Heart right ventricle (tissue), 16 donors: ENCODE measurements around the gene ZNF565. TPM values are rescaled to one million over a fixed set of nuclear protein-coding genes. Genes with fewer than 3 reads are reported as not detected.

Source experiments
- ATAC-seq, 8 donors: fragments of 200-7000 bp; cut with Tn5 transposase; one replicate each; pipeline ENCODE4 v1.9.1; 2020; ENCODE audit warnings: mild to moderate bottlenecking in 8 of 8, moderate library complexity in 8 of 8, moderate number of reproducible peaks in 1 of 8
- DNase-seq, 2 donors: peaks; one replicate each; pipeline ENCODE4 v3.0.0-alpha.2; 2020
- H3K27ac ChIP-seq, 10 donors: fragments of 200-600 bp; sonication (generic) in 2 of 10; one replicate each; pipeline versions ENCODE4 v1.5.0 to v1.8.0; 2020 to 2022; ENCODE audit warnings: mild to moderate bottlenecking in 3 of 10
- H3K27me3 ChIP-seq, 7 donors: fragments of 200-600 bp; one replicate each; pipeline ENCODE4 v1.8.0; 2021 to 2022; ENCODE audit warnings: mild to moderate bottlenecking in 2 of 7
- H3K36me3 ChIP-seq, 9 donors: fragments of 200-600 bp; sonication (generic) in 1 of 9; one replicate each; pipeline versions ENCODE4 v1.5.0 to v1.8.0; 2020 to 2022; ENCODE audit warnings: mild to moderate bottlenecking in 2 of 9
- H3K4me1 ChIP-seq, 9 donors: fragments of 200-600 bp; sonication (generic) in 1 of 9; one replicate each; pipeline versions ENCODE4 v1.5.0 to v1.8.0; 2020 to 2022; ENCODE audit warnings: mild to moderate bottlenecking in 4 of 9
- H3K4me3 ChIP-seq, 10 donors: fragments of 200-600 bp; sonication (generic) in 2 of 10; one replicate each; pipeline versions ENCODE4 v1.5.0 to v1.8.0; 2020 to 2022; ENCODE audit warnings: mild to moderate bottlenecking in 7 of 10, moderate library complexity in 2 of 10
- H3K9me3 ChIP-seq, 11 donors: fragments of 200-600 bp in 10 of 11; sonication (generic) in 2 of 11; one replicate each; pipeline versions ENCODE4 v1.5.0 to v1.8.0; 2013 to 2022; ENCODE audit warnings: mild to moderate bottlenecking in 2 of 11, control low read depth in 1 of 11, moderate library complexity in 1 of 11
- WGBS, 2 donors: extraction: QIAGEN DNeasy Blood & Tissue Kit; methylation state at CpG; one replicate each; pipeline ENCODE4 v1.1.7; 2013; ENCODE audit warnings: inconsistent platforms in 1 of 2; 5-methylcytosine and 5-hydroxymethylcytosine counted together
- intact Hi-C, 10 donors: fragments of 100-400 bp; cut with DNase I; formaldehyde crosslinking; loops; one replicate each; pipeline versions ENCODE4 v1.11.1 to v1.14.2; 2022
- polyA plus RNA-seq, 2 donors: library from polyadenylated mRNA; stranded (reverse); fragments of 200-250 nt; gene quantifications; one replicate each; pipeline ENCODE4 v1.2.3, GENCODE V29; 2013
- total RNA-seq, 10 donors: library from RNA; stranded (reverse); fragmentation: NEBNext Ultra II Directional in 3 of 10; extraction: Animal tissue kit (Norgen Biotek cat#: 25700) in 3 of 10; gene quantifications; one replicate each; pipeline versions ENCODE4 v1.2.1 to v1.2.4, GENCODE V29; 2021 to 2023
- TF ChIP-seq, protein P1 (sequence below), 9 donors: fragments of 200-600 bp; sonication (generic) in 2 of 9; IDR thresholded peaks; one replicate each; pipeline versions ENCODE4 v1.5.0 to v1.8.0; 2021 to 2022; ENCODE audit warnings: antibody characterized with exemption in 9 of 9, mild to moderate bottlenecking in 5 of 9, moderate library complexity in 1 of 9
- donor health status: Arrhythmogenic right ventricular cardiomyopathy.
- donor health status: ischemic (EF 13 %, LVEDD 7.1; RV severe dilation, severe dysfunction).
- donor health status: healthy with polysubstance abuse.
- donor health status: DM: no; HTN: yes; CAD: no.
- donor health status: DM: no; HTN: no; CAD: no.
- donor health status: ischemic (EF 25% LVEDD 6.9; RV normal size, moderate dysfunction).
- donor health status: ischemic (EF 25% LVEDD 5.7; RV mildly dilated, moderate dysfunction).
- donor health status: healthy.
- donor health status: DM: yes; HTN: yes; CAD: no.
- donor health status: Ischemic cardiomyopathy.
- donor health status: ischemic (EF 35%, LVEDD 5.7; RV mildly dilated, moderate dysfunction).
- donor health status: nonischemic (EF 11% LVEDD 7.7; RV severe dilation, severe dysfunction).
- donor health status: DM: yes; HTN: yes; CAD: no.
- donor health status: PGD.
- donor health status: ischemic (EF 29% LVEDD 5.4; RV normal size, mild dysfunction).
- donor health status: nonischemic (EF 23%, LVEDD 6.1; RV moderate dilation, normal function).

Gene ZNF565
- total and polyA plus RNA-seq, 12 donors: 2.2 to 5.1 (median 3.5) TPM

DNA sequence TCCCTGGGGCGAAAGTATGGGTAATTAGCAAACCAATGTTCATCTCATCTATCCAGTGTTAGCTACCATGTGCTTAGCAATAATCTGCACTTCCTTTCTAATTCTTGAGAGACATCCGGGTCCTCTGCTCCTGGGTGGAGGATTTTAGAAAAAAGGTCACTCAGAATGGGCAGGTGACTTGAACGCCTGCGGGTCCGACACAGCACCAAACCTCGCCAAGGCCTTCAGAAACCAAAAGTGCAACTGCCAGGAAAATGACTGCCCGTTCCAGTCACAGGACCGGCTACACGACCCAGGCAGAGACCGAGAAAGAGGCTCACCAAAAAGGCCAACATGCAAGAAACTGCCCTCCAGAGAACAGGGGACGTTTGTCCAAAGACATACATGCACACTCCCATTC lies 40.4 kb upstream of the ZNF565 start:
- ATAC-seq: no peak

DNA sequence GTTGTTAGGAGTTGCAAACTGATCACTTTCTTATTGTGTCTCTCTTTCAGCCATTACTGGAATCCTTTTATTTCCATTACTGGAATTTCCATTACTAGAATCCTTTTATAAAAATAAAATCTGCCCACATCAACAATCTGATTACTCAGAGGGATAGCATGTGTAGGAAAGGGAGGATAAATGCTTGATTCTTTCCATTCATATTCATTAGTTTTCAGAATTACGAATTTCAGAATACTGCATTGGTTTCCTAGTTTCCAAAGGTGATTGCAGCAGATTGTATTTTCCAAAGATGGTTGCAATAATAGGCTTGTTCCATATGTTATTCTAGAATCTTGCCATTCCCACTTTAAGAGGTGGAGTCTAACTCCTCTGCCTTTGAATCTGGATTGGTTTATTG lies 37.6 kb upstream of the ZNF565 start:
- TF ChIP-seq, protein P1, sequence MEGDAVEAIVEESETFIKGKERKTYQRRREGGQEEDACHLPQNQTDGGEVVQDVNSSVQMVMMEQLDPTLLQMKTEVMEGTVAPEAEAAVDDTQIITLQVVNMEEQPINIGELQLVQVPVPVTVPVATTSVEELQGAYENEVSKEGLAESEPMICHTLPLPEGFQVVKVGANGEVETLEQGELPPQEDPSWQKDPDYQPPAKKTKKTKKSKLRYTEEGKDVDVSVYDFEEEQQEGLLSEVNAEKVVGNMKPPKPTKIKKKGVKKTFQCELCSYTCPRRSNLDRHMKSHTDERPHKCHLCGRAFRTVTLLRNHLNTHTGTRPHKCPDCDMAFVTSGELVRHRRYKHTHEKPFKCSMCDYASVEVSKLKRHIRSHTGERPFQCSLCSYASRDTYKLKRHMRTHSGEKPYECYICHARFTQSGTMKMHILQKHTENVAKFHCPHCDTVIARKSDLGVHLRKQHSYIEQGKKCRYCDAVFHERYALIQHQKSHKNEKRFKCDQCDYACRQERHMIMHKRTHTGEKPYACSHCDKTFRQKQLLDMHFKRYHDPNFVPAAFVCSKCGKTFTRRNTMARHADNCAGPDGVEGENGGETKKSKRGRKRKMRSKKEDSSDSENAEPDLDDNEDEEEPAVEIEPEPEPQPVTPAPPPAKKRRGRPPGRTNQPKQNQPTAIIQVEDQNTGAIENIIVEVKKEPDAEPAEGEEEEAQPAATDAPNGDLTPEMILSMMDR (IDR thresholded peaks at IDR 0.05): no peak
- Histone ChIP-seq H3K27ac (no peak overlapping the region), H3K27me3 (peaks cover 0 to 9% (median 0%) of the 10 kb centered on the region in 7 donors), H3K9me3 (peaks cover 0 to 20% (median 0%) of the 10 kb centered on the region in 11 donors), H3K36me3 (no peaks in the 10 kb centered on the region), H3K4me1 (peaks cover 0 to 2% (median 0%) of the 10 kb centered on the region in 9 donors), H3K4me3 (no peak overlapping the region)
- DNase-seq: no peak
- 75 to 87% methylated on average over 1 of the region's 1 CpG for WGBS, 2 donors
- intact Hi-C loops: no loop called here
- no peak for ATAC-seq

More for the DNA sequence above, 40.4 kb upstream of the ZNF565 start:
- no peaks in the 10 kb centered on the region for H3K27me3 ChIP-seq
- intact Hi-C loops: no loop called here
- no peak overlapping the region for H3K27ac ChIP-seq
- H3K4me3 ChIP-seq: no peak overlapping the region
- no peak for DNase-seq
- H3K36me3 ChIP-seq: no peaks in the 10 kb centered on the region
- TF ChIP-seq, protein P1 (IDR thresholded peaks at IDR 0.05): no peak
- peaks cover 0 to 23% (median 0%) of the 10 kb centered on the region in 11 donors for H3K9me3 ChIP-seq
- H3K4me1 ChIP-seq: peaks cover 0 to 4% (median 0%) of the 10 kb centered on the region in 9 donors
- WGBS, 2 donors: 86 to 94% methylated on average over 11 of the region's 11 CpGs

DNA sequence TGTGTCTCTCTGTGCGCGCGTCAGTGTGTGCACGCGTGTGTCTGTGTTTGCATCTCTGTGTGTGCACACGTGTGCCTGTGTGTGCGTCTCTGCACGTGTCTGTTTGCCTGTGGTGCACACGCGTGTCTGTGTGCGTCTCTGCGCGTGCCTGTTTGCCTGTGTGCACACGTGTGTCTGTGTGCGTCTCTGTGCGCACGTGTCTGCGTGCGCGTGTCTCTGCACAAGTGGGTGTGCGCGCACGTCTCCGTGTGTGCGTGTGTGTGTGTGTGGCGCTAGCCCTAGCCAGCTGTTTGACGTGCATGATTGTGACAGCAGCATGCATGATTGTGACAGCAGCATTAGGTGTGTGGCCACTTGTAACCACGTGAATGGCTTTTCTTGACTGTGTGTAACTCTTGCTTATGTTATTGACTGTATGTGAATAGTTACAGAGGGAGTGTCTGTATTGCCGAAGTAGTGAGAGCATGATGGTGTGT lies 31.6 kb upstream of the ZNF565 start:
- H3K36me3 ChIP-seq: no peaks in the 10 kb centered on the region
- ATAC-seq (peak in 6 of 8 donors; percentile 9 to 56 (median 18)), DNase-seq (no peak)
- TF ChIP-seq, protein P1 (IDR thresholded peaks at IDR 0.05): no peak
- peaks cover 0 to 23% (median 0%) of the 10 kb centered on the region in 7 donors for H3K27me3 ChIP-seq
- peak overlapping the region in 9 of 10 donors; percentile 31 to 56 (median 52) for H3K4me3 ChIP-seq
- no peak overlapping the region for H3K27ac ChIP-seq
- peaks cover 0 to 61% (median 0%) of the 10 kb centered on the region in 11 donors for H3K9me3 ChIP-seq
- WGBS, 2 donors: 24 to 26% methylated on average over 29 of the region's 29 CpGs
- peaks cover 0 to 16% (median 8%) of the 10 kb centered on the region in 9 donors for H3K4me1 ChIP-seq
- intact Hi-C loops: no loop called here

DNA sequence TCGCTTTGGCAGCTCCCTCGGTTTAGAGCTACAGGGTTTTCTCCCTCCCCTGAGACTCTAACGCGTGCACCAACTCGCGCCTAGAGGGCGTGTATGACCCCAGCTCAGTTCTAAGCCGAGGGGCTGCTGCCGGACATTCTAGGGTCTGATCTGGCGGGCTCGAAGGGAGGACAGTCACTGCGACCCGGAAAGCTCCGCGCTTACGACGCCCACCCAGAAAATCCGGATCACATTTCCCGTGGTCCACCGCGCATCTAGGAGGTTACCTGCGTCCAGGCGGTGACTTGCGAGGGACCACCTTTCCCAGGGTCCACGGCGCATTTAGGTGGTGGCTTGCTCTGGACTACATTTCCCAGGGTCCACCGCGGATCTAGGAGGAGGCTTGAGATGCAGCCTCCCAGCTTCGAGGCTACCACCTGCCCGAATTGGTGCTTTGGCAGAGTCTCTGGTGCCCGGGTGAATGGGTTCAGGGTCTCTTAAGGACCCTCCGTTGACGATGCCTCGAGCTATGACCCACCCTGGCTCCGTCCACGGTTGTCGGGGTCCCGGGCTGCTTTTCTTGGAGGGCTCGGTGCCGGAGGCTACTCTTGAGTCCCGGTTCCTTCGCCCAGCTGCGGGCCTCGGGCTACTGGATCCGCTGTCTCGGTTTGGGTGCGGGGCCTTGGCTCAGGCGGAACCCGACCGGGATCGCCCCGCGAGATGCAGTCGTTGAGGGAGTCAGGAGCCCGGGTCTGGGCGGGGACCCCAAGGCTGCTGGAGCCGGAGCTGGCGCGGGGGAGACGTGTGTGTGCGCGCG lies 30.9 kb upstream of the ZNF565 start:
- peak overlapping the region; percentile 16 to 56 (median 50) for H3K4me3 ChIP-seq
- 2 to 4% methylated on average over 63 of the region's 63 CpGs for whole genome bisulfite sequencing, 2 donors

More for the DNA sequence above, 30.9 kb upstream of the ZNF565 start:
- H3K4me1 ChIP-seq: peaks cover 0 to 16% (median 8%) of the 10 kb centered on the region in 9 donors
- peaks cover 0 to 2% (median 0%) of the 10 kb centered on the region in 9 donors for H3K36me3 ChIP-seq
- ATAC-seq (peak; percentile 46 to 70 (median 60)), DNase-seq (no peak)
- TF ChIP-seq, protein P1 (IDR thresholded peaks at IDR 0.05): peak in 2 of 9 donors; percentile 13 to 15
- H3K27me3 ChIP-seq: peaks cover 0 to 23% (median 0%) of the 10 kb centered on the region in 7 donors
- intact Hi-C loops: no loop called here
- no peak overlapping the region for H3K27ac ChIP-seq
- peaks cover 0 to 67% (median 0%) of the 10 kb centered on the region in 11 donors for H3K9me3 ChIP-seq
